H1 (cell line): Measurements from ENCODE around the gene RERE. TPM values are rescaled to one million over a fixed set of nuclear protein-coding genes. Genes with fewer than 3 reads are reported as not detected.

Experiments
- CTCF ChIA-PET: fragments of 300-600 bp; sonication (Branson Sonifier 250); formaldehyde crosslinking; loops from one replicate; lab custom pipeline; 2021; ENCODE audit not compliant: partially characterized antibody; lab: Charles Lee
- POLR2A ChIA-PET: fragments of 300-600 bp; sonication (Branson Sonifier 250); formaldehyde crosslinking; loops from one replicate; lab custom pipeline; 2021; ENCODE audit warnings: inconsistent platforms; ENCODE audit not compliant: partially characterized antibody; lab: Charles Lee
- DNase-seq, 2 experiments: peaks; one replicate each; pipeline versions ENCODE4 v3.0.0 to v3.0.0-alpha.2; 2010 to 2022; ENCODE audit warnings: low spot score in 2 of 2, low read depth in 1 of 2, mixed read lengths in 1 of 2
- FAIRE-seq: peaks from 2 replicates; lab custom pipeline; 2011; peaks lifted over from hg19 to GRCh38; lab: Jason Lieb, UNC
- H2AFZ ChIP-seq: 2 replicates; pipeline ENCODE4 v1.8.1; 2012; ENCODE audit warnings: low read length, inconsistent platforms
- H2AK5ac ChIP-seq: 2 replicates; pipeline ENCODE4 v1.6.1; 2013; ENCODE audit warnings: low read depth, low read length
- H2BK120ac ChIP-seq: replicated peaks from 2 replicates; pipeline ENCODE3; 2013; ENCODE audit warnings: low read depth, low read length, inconsistent platforms
- H2BK12ac ChIP-seq: 2 replicates; pipeline ENCODE4 v1.6.1; 2013; ENCODE audit warnings: low read depth, low read length
- H2BK15ac ChIP-seq: 2 replicates; pipeline ENCODE4 v1.6.1; 2013; ENCODE audit warnings: low read length
- H2BK20ac ChIP-seq: 2 replicates; pipeline ENCODE4 v1.6.1; 2013; ENCODE audit warnings: low read length
- H2BK5ac ChIP-seq: 2 replicates; pipeline ENCODE4 v1.6.1; 2013; ENCODE audit warnings: low read depth, low read length
- H3K14ac ChIP-seq: 2 replicates; pipeline ENCODE4 v1.6.1; 2013; ENCODE audit warnings: inconsistent platforms; ENCODE audit not compliant: insufficient read length
- H3K18ac ChIP-seq: 2 replicates; pipeline ENCODE4 v1.6.1; 2013; ENCODE audit warnings: low read length; ENCODE audit errors: extremely low read depth
- H3K23ac ChIP-seq: 2 replicates; pipeline ENCODE4 v1.6.1; 2013; ENCODE audit warnings: inconsistent platforms; ENCODE audit not compliant: insufficient read length
- H3K23me2 ChIP-seq: 2 replicates; pipeline ENCODE4 v1.6.1; 2013; ENCODE audit warnings: low read depth, low read length
- H3K27ac ChIP-seq: 2 replicates; pipeline ENCODE4 v1.6.1; 2011; ENCODE audit warnings: low read depth, low read length, inconsistent platforms
- H3K27me3 ChIP-seq, 4 experiments: replicated peaks in 1 of 4; 1 replicate in 1 of 4; 2 replicates in 3 of 4; pipeline versions ENCODE4 v1.6.1 to v1.8.1; 2011 to 2013; ENCODE audit warnings: low read length in 3 of 4, mild to moderate bottlenecking in 3 of 4, inconsistent platforms in 2 of 4, mixed read lengths in 2 of 4, moderate library complexity in 1 of 4; ENCODE audit not compliant: control insufficient read depth in 3 of 4, insufficient read depth in 3 of 4; ENCODE audit errors: extremely low read depth in 1 of 4
- H3K36me3 ChIP-seq, 4 experiments: 2 replicates each; pipeline versions ENCODE4 v1.6.1 to v1.8.1; 2011 to 2013; ENCODE audit warnings: mild to moderate bottlenecking in 4 of 4, low read length in 3 of 4, moderate library complexity in 2 of 4, control low read depth in 1 of 4, inconsistent platforms in 1 of 4; ENCODE audit not compliant: insufficient read depth in 4 of 4, control insufficient read depth in 2 of 4
- H3K4ac ChIP-seq: replicated peaks from 2 replicates; pipeline ENCODE3; 2013; ENCODE audit warnings: low read length, low read depth, mixed read lengths, inconsistent platforms; ENCODE audit not compliant: insufficient read length
- H3K4me1 ChIP-seq, 4 experiments: replicated peaks in 1 of 4; 1 replicate in 1 of 4; 2 replicates in 3 of 4; pipeline versions ENCODE4 v1.6.1 to v1.8.1; 2011 to 2013; ENCODE audit warnings: low read length in 3 of 4, inconsistent platforms in 2 of 4, mixed read lengths in 1 of 4; ENCODE audit not compliant: insufficient read depth in 4 of 4, control insufficient read depth in 3 of 4
- H3K4me2 ChIP-seq, 2 experiments: 2 replicates each; pipeline versions ENCODE4 v1.6.1 to v1.8.1; 2011 to 2013; ENCODE audit warnings: low read depth in 2 of 2, low read length in 2 of 2, control low read depth in 1 of 2, inconsistent platforms in 1 of 2, mild to moderate bottlenecking in 1 of 2; ENCODE audit not compliant: insufficient read depth in 1 of 2
- H3K4me3 ChIP-seq, 4 experiments: fragments of 200-600, 300-600 bp in 1 of 4; sonication (generic), shearing (Covaris generic), sonication (Bioruptor Twin) in 1 of 4; 2 replicates each; pipeline versions ENCODE4 v1.5.1 to v1.8.1; 2011 to 2016; ENCODE audit warnings: low read length in 4 of 4, low read depth in 3 of 4, control low read depth in 2 of 4, inconsistent platforms in 2 of 4, mild to moderate bottlenecking in 2 of 4, mixed read lengths in 1 of 4, moderate library complexity in 1 of 4; ENCODE audit not compliant: insufficient read depth in 2 of 4; ENCODE audit errors: extremely low read depth in 1 of 4
- H3K56ac ChIP-seq: replicated peaks from 2 replicates; pipeline ENCODE3; 2013; ENCODE audit warnings: low read depth, mild to moderate bottlenecking, mixed read lengths, low read length, inconsistent platforms; ENCODE audit not compliant: insufficient read length
- H3K79me1 ChIP-seq: 2 replicates; pipeline ENCODE4 v1.6.1; 2013; ENCODE audit warnings: low read depth, low read length, control low read depth
- H3K79me2 ChIP-seq, 2 experiments: 2 replicates each; pipeline versions ENCODE4 v1.6.1 to v1.8.1; 2012 to 2013; ENCODE audit warnings: low read length in 2 of 2, mild to moderate bottlenecking in 2 of 2, inconsistent platforms in 1 of 2; ENCODE audit not compliant: insufficient read depth in 2 of 2, control insufficient read depth in 1 of 2
- H3K9ac ChIP-seq, 4 experiments: replicated peaks in 1 of 4; 1 replicate in 1 of 4; 2 replicates in 3 of 4; pipeline versions ENCODE4 v1.6.1 to v1.8.1; 2011 to 2013; ENCODE audit warnings: low read depth in 3 of 4, low read length in 3 of 4, control low read depth in 2 of 4, mild to moderate bottlenecking in 2 of 4, moderate library complexity in 2 of 4, inconsistent platforms in 1 of 4; ENCODE audit errors: extremely low read depth in 1 of 4
- H3K9me3 ChIP-seq, 2 experiments: 2 replicates each; pipeline versions ENCODE4 v1.6.1 to v1.8.1; 2012 to 2013; ENCODE audit warnings: mild to moderate bottlenecking in 2 of 2, moderate library complexity in 2 of 2, control low read depth in 1 of 2, inconsistent platforms in 1 of 2, low read depth in 1 of 2, low read length in 1 of 2, mixed read lengths in 1 of 2; ENCODE audit not compliant: insufficient read depth in 2 of 2
- H4K20me1 ChIP-seq, 2 experiments: replicated peaks in 1 of 2; 2 replicates each; pipeline versions ENCODE3 to v1.8.1; 2011 to 2013; ENCODE audit warnings: inconsistent platforms in 2 of 2, low read length in 2 of 2, mild to moderate bottlenecking in 1 of 2; ENCODE audit not compliant: insufficient read depth in 2 of 2, control insufficient read depth in 1 of 2
- H4K5ac ChIP-seq: 2 replicates; pipeline ENCODE4 v1.6.1; 2013; ENCODE audit warnings: low read length, low read depth, mixed read lengths, inconsistent platforms; ENCODE audit not compliant: insufficient read length
- H4K8ac ChIP-seq: 2 replicates; pipeline ENCODE4 v1.8.0; 2013; ENCODE audit warnings: mild to moderate bottlenecking, moderate library complexity, low read length, inconsistent platforms; ENCODE audit not compliant: insufficient read depth; ENCODE audit errors: extremely low read depth
- H4K91ac ChIP-seq: replicated peaks from 2 replicates; pipeline ENCODE3; 2013; ENCODE audit warnings: low read length, mixed read lengths, inconsistent platforms; ENCODE audit not compliant: insufficient read length
- BACH1 ChIP-seq: IDR thresholded peaks from 2 replicates; pipeline ENCODE4 v1.6.1; 2012; ENCODE audit warnings: low read length, improper control_type of control experiment
- CBX5 ChIP-seq: fragments of 300-800, 300-1000 bp; sonication (generic); IDR thresholded peaks from 2 replicates; pipeline ENCODE4 v1.7.1; 2016; ENCODE audit warnings: antibody characterized with exemption, low read length, low read depth
- ZNF274 ChIP-seq: IDR thresholded peaks from 2 replicates; pipeline ENCODE4 v1.7.0; 2012; ENCODE audit warnings: low read length, borderline replicate concordance; ENCODE audit errors: extremely low read depth
- WGBS, 2 experiments: shearing (Covaris generic) in 1 of 2; methylation state at CpG; one replicate each; pipeline versions ENCODE4 v1.1.6 to v1.1.7; 2013 to 2015; ENCODE audit warnings: low lambda C conversion rate in 2 of 2, mixed read lengths in 2 of 2, inconsistent platforms in 1 of 2, low coverage in 1 of 2, missing lambda C conversion rate in 1 of 2; ENCODE audit not compliant: insufficient replicate concordance in 2 of 2, insufficient coverage in 1 of 2, insufficient read length in 1 of 2; ENCODE audit errors: extremely low coverage in 1 of 2, missing lambda C conversion rate in 1 of 2; 5-methylcytosine and 5-hydroxymethylcytosine counted together
- polyA plus RNA-seq, 7 experiments: library from polyadenylated mRNA; depleted of rRNA in 3 of 7; stranded (reverse) in 5 of 7; unstranded in 2 of 7; fragments of >200 nt in 5 of 7; fragments of 200-250 nt in 2 of 7; gene quantifications; 1 replicate in 5 of 7; 2 replicates in 1 of 7; 4 replicates in 1 of 7; pipeline versions ENCODE4 v1.2.1 to v1.2.3, GENCODE V29; 2011 to 2013; ENCODE audit warnings: missing spikeins in 2 of 7, mixed read lengths in 2 of 7
- total RNA-seq: library from RNA; stranded (reverse); fragmentation: NEBNext Ultra II Directional; extraction: Animal tissue kit (Norgen Biotek cat#: 25700); gene quantifications from 2 replicates; pipeline ENCODE4 v1.2.1, GENCODE V29; 2021

The RERE gene
- total and polyA plus RNA-seq, 2 of the 8 experiments (the other 6 are each of a cell fraction or from before 2014, with no cell fraction given): 15.3 to 142 TPM

GRCh38 chr1:8574985-8575384 is 242.5 kb downstream of the RERE start:
- Histone ChIP-seq H3K27me3 (no peaks in the 10 kb centered on the region), H2BK12ac (no peak overlapping the region), H3K14ac (no peak overlapping the region), H3K56ac (no peak overlapping the region), H3K23me2 (no peaks in the 10 kb centered on the region), H2BK15ac (no peak overlapping the region), H3K79me2 (peaks cover 0 to 89% of the 10 kb centered on the region in 2 experiments; a peak in 3 of 4 replicates), H3K18ac (no peak overlapping the region), H3K4me3 (no peak overlapping the region), H3K27ac (no peak overlapping the region), H3K4me2 (no peak overlapping the region), H4K8ac (no peak overlapping the region), H3K4ac (no peak overlapping the region), H3K4me1 (peaks cover 0 to 6% (median 2%) of the 10 kb centered on the region in 4 experiments; a peak in 3 of 7 replicates), H3K9me3 (no peaks in the 10 kb centered on the region), H3K9ac (no peak overlapping the region), H3K36me3 (no peaks in the 10 kb centered on the region), H2AK5ac (no peak overlapping the region), H4K5ac (no peak overlapping the region), H2BK5ac (no peak overlapping the region), H4K91ac (no peak overlapping the region), H4K20me1 (peaks cover 2 to 3% of the 10 kb centered on the region in 2 experiments), H2BK20ac (no peak overlapping the region), H2AFZ (no peak overlapping the region), H3K79me1 (no peaks in the 10 kb centered on the region), H2BK120ac (no peak overlapping the region), H3K23ac (no peak overlapping the region)
- ChIA-PET CTCF (interaction anchor here (1.0 to 1.2 kb wide), 3 partner anchors 8 to 206 kb away, joined by 3 read pairs; no protein-coding TSS in a partner anchor), POLR2A (no interaction called here)
- FAIRE-seq (no peak), DNase-seq (no peak)
- 88% methylated on average over 5 of the region's 5 CpGs; no CpG with 5 or more reads in 1 of the 2 experiments for WGBS, 2 experiments
- TF ChIP-seq CBX5: no peak
- TF ChIP-seq BACH1: no peak
- no peak for TF ChIP-seq ZNF274
